Mesothelial cell of epicardium (in vitro differentiated cells): ENCODE results near the gene SLC23A1. TPM values are rescaled to one million over a fixed set of nuclear protein-coding genes. Genes with fewer than 3 reads are reported as not detected.
"Not testable (repeated sequence)": the region's sequence is repeated elsewhere in the genome, so short reads cannot be mapped to it uniquely, and the experiment has no call there.

Source experiments
- DNase-seq, 2 experiments: peaks; one replicate each; pipeline ENCODE4 v3.0.0; 2021; ENCODE audit warnings: low spot score in 2 of 2; ENCODE audit not compliant: unreplicated experiment in 2 of 2
- H3K27ac Mint-ChIP-seq: 2 replicates; pipeline ENCODE4 v1.8.0; 2021; ENCODE audit warnings: mixed read lengths
- H3K27me3 Mint-ChIP-seq: 2 replicates; pipeline ENCODE4 v1.8.0; 2021; ENCODE audit warnings: low read depth, mixed read lengths
- H3K36me3 Mint-ChIP-seq: 2 replicates; pipeline ENCODE4 v1.8.0; 2021; ENCODE audit warnings: mixed read lengths
- H3K4me1 Mint-ChIP-seq: 2 replicates; pipeline ENCODE4 v1.8.0; 2021; ENCODE audit warnings: mixed read lengths
- H3K4me3 Mint-ChIP-seq: 2 replicates; pipeline ENCODE4 v1.8.0; 2021; ENCODE audit warnings: mild to moderate bottlenecking, moderate library complexity, mixed read lengths
- H3K9me3 Mint-ChIP-seq: 2 replicates; pipeline ENCODE4 v1.8.0; 2021; ENCODE audit warnings: mixed read lengths
- CTCF ChIP-seq: fragments of 200-600 bp; sonication (generic); IDR thresholded peaks from one replicate; pipeline ENCODE4 v1.5.0; 2021; ENCODE audit warnings: antibody characterized with exemption; ENCODE audit not compliant: unreplicated experiment
- total RNA-seq: library from RNA; stranded (reverse); gene quantifications from 3 replicates; pipeline ENCODE4 v1.2.1, GENCODE V29; 2021

The SLC23A1 gene
- total RNA-seq, 1 donor from 2014 or later, result not detected

GRCh38 chr5:139390639-139391569 lies 7.8 kb upstream of the SLC23A1 start:
- H3K27me3 Mint-ChIP-seq, result peaks cover 51% of the 10 kb centered on the region
- no peaks in the 10 kb centered on the region for H3K9me3 Mint-ChIP-seq
- H3K4me3 Mint-ChIP-seq, result no peak overlapping the region
- no peak overlapping the region for H3K27ac Mint-ChIP-seq
- DNase-seq, result no peak
- H3K36me3 Mint-ChIP-seq, result no peaks in the 10 kb centered on the region
- no peak for TF ChIP-seq CTCF
- H3K4me1 Mint-ChIP-seq, result peaks cover 10% of the 10 kb centered on the region

GRCh38 chr5:139389701-139390638 lies 6.9 kb upstream of the SLC23A1 start, which contains the start of gene MZB1:
Gene MZB1, minus strand, starts transcription at chr5:139389913. Its CDS starts 57 bp downstream, at chr5:139389856.
- H3K4me1 Mint-ChIP-seq, result peaks cover 13% of the 10 kb centered on the region
- no peak within 1 kb of the TSS for H3K4me3 Mint-ChIP-seq
- no peaks in the 10 kb centered on the region for H3K36me3 Mint-ChIP-seq
- no peaks in the 10 kb centered on the region for H3K9me3 Mint-ChIP-seq
- H3K27ac Mint-ChIP-seq, result no peak within 1 kb of the TSS
- no peak for TF ChIP-seq CTCF
- peaks cover 42% of the 10 kb centered on the region for H3K27me3 Mint-ChIP-seq
- DNase-seq, result no peak

- TF ChIP-seq CTCF, result no peak
- H3K9me3 Mint-ChIP-seq, result no peaks in the 10 kb centered on the region
- H3K36me3 Mint-ChIP-seq, result no peaks in the 10 kb centered on the region
- H3K4me1 Mint-ChIP-seq, result peaks cover 23% of the 10 kb centered on the region
- no peak overlapping the region for H3K27ac Mint-ChIP-seq
- H3K4me3 Mint-ChIP-seq, result no peak overlapping the region
- no peak for DNase-seq
- peaks cover 30% of the 10 kb centered on the region for H3K27me3 Mint-ChIP-seq
Observed at GRCh38 chr5:139388198-139388821, 5.2 kb upstream of the SLC23A1 start.

GRCh38 chr5:139387611-139388197 lies 4.6 kb upstream of the SLC23A1 start:
- H3K4me3 Mint-ChIP-seq, result no peak overlapping the region
- peaks cover 20% of the 10 kb centered on the region for H3K4me1 Mint-ChIP-seq
- no peak for TF ChIP-seq CTCF
- no peak for DNase-seq
- H3K36me3 Mint-ChIP-seq, result no peaks in the 10 kb centered on the region
- no peaks in the 10 kb centered on the region for H3K9me3 Mint-ChIP-seq
- H3K27ac Mint-ChIP-seq, result no peak overlapping the region
- peaks cover 24% of the 10 kb centered on the region for H3K27me3 Mint-ChIP-seq

GRCh38 chr5:139386956-139387355 lies 3.9 kb upstream of the SLC23A1 start:
- Mint-ChIP-seq H3K27me3 (peaks cover 21% of the 10 kb centered on the region), H3K4me1 (peaks cover 22% of the 10 kb centered on the region)
- DNase-seq, H3K4me3 Mint-ChIP-seq, H3K27ac Mint-ChIP-seq, H3K36me3 Mint-ChIP-seq, H3K9me3 Mint-ChIP-seq: not testable (repeated sequence)
